Upper lobe of left lung (tissue), 4 donors: ENCODE results near the gene FOCAD.

Experiments used
- CTCF ChIP-seq, 6 experiments: fragments of 450-650 bp in 4 of 6; fragments of 200-600 bp in 2 of 6; sonication (generic) in 2 of 6; IDR thresholded peaks; one replicate each; pipeline ENCODE4 v1.5.1; 2016 to 2019; ENCODE audit warnings: antibody characterized with exemption in 6 of 6
- EP300 ChIP-seq, 4 donors: sonication (generic); formaldehyde crosslinking; IDR thresholded peaks; one replicate each; pipeline ENCODE4 v1.5.1; 2017; ENCODE audit warnings: antibody characterized with exemption in 4 of 4, control low read depth in 2 of 4
- POLR2A ChIP-seq, 4 donors: fragments of 450-650 bp; IDR thresholded peaks; one replicate each; pipeline ENCODE4 v1.5.1; 2016 to 2017; ENCODE audit warnings: antibody characterized with exemption in 4 of 4, mild to moderate bottlenecking in 2 of 4
- POLR2AphosphoS5 ChIP-seq, 2 donors: sonication (generic); formaldehyde crosslinking; IDR thresholded peaks; one replicate each; pipeline ENCODE4 v1.5.1; 2017; ENCODE audit warnings: antibody characterized with exemption in 2 of 2

GRCh38 chr9:20649381-20649780, 34.7 kb upstream of the FOCAD start:
- TF ChIP-seq CTCF (IDR thresholded peaks at IDR 0.05), result no peak
- no peak for TF ChIP-seq POLR2A (IDR thresholded peaks at IDR 0.05)
- TF ChIP-seq EP300 (IDR thresholded peaks at IDR 0.05), result no peak
- TF ChIP-seq POLR2AphosphoS5 (IDR thresholded peaks at IDR 0.05), result no peak
